ENCODE results near the gene ZNRF3.
A peak's percentile ranks its signal among the peaks of the same experiment; 100 is the strongest.
"Not testable (repeated sequence)": the region's sequence is repeated elsewhere in the genome, so short reads cannot be mapped to it uniquely, and the experiment has no call there.

Gene ZNRF3

DNA sequence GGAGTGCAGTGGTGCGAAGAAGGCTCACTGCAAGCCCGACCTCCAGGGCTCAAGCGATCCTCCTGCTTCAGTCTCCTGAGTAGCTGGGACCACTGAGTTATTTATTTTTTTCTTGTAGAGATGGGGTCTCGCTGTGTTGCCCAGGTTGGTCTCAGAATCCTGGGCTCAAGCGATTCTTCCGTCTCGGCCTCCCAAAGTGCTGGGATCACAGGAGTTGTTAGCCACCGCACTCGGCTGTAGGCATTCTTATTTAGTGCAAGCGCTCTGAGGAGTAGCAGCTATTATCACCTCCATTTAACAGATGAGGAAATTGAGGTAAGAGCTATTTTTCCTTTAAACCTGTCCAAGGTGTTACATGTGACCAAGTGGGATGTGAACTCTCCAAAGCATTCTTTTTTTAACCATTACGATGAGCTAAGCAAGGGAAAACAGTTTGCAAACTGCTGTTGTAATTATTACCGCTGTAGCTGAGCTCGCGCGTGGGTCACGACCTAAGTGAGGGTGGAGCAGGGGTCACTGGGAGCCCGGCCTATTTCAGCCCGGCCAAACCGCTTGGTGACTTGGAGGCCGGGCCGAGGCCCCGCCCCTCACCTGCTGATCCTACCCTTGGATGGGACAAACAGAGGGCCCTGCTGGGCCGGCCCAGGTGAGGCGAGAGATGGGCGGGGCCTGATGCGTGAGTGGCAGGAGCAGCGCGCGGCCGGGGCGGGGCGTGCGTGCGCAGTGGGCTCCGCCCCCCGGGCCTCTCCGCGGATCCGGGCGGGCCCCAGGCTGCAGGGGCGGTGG lies 189.0 kb downstream of the ZNRF3 start:
- peak; percentile 69 to 86 (median 73) for DNase-seq

DNA sequence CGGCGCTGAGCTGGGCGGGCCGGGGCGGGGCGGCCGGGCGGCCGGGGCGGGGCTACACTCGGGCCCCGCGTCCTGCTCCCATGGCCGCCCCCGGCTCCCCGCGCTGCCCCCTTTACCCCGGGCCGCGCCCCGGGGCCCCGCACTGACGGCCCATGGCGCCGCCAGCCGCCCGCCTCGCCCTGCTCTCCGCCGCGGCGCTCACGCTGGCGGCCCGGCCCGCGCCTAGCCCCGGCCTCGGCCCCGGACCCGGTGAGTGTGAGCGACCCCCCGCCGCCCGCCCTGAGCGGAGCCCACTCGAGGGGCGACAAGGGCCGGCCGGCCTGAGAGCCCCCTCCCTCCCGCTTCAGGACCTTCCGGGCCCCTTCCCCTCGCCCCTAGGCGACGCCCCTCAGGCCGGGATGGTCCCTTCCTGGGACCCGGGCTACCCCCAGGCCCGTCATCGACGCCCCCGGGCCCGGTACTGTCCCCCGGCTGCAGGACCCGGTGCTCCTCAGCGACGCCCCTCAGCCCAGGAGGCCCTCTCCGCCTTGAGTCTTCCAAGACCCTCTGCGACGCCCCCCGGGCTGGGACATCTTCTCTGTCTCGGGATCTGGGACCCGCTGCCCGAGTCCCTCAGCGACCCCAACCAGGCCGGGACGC lies 189.7 kb downstream of the ZNRF3 start, which contains the start of gene KREMEN1:
Gene KREMEN1, plus strand, starts transcription at position 57 of the 639 bp plus-strand sequence. Its CDS starts 96 bp downstream, at position 153.
- DNase-seq = no peak

DNA sequence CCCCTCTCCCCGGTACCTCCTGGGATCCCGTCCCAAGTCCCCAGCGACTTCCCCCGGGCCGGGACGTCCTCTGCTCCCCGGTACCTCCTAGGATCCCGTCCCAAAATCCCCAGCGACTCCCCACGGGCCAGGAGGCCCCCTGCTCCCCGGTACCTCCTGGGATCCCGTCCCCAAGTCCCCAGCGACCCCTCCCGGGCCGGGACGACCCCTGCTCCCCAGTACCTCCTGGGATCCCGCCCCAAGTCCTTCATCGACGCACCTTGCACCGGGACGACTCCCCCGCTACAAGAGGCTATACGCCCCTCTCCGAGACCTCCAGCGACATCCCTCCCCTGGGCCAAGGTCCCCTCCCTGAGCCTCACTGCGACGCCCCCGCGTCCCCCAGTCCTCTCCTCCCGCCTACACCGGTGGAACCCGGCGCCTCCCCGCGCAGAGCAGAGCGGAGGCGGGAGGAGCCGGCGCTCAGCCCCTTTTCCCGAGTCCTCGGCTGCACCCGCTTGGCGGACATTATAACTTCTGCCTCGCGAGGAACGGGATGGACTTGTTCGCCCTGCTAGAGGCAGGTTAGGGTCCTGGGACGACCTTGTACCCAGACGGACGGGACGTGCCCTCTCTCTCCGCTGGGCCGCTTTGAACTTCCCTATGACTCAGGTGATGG lies 190.4 kb downstream of the ZNRF3 start:
- DNase-seq = no peak

DNA sequence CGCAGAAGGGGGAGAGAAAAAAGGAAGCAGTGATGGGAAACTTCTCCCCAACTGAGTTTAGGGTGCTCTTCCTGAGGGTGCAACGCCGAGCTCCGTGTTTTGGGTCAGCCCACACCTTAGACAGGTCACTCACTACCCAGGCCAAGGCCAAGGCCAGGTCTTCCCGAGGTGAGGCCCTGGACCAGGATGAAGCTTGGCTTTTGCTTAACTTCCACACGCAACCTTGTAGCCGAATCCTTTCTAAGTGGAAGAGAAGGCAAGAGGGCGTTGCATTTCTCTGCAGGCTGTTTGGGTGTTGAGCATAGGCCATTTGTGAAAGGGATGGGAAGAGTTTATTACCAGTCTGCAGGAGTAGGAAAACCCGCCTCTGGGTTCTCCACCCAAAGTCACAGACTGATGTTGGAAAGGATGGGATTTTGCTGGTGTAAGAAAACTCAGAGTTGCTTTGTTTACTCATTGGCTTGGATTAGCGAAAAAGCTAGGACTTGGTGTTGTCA lies 191.0 kb downstream of the ZNRF3 start:
- DNase-seq = no peak

DNA sequence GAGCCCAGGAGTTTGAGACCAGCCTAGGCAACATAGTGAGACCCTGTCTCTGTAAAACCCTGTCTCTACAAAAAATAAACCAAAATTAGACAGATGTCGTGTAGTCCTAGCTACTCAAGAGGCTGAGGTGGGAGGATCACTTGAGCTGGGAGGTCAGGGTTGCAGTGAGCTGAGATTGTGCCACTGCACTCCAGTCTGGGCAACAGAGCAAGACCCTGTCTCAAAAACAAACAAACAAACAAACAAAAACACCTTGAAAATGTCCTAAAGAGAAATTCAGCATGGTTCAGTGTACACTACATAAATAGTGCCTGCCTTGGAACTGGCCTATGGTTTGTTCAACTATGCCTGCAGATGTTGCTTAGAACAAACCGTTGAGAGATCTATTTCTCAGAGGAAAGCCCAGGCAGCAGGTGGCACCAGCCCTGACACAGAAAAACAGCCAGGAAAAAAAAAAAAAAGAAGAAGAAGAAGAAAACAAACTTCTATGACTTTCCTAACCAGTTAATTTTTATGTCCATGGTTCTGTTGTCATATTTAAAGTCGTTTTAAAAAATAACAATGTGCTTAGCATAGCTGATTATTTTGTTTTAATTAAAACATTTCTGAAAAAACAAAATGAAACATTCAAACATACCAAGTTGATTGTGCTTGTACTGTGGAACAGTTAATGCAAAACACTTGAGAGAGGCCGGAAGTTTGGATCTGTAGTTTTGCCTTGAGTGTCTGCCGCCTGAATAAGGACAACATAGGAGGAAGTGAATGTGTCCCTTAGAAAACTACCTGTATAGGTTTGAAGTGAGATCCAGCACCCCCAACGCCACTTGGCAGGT lies 194.9 kb downstream of the ZNRF3 start:
- DNase-seq = no peak

DNA sequence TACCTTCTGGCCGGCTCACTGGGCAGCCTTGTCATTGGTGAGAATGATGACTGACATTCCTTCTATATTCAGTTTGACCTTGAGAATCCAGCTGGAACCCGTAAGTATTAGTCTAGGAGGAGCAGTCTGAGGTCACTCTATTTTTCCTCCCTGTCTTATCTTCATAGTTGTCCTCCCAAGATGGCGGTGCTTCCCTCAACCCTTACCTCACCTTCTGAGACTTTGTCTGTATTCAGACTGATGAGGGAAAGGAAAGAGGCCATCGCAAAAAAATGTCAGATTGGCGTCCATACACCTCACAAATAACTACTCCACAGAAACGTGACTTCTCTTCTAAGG lies 195.5 kb downstream of the ZNRF3 start:
- DNase-seq = no peak

DNA sequence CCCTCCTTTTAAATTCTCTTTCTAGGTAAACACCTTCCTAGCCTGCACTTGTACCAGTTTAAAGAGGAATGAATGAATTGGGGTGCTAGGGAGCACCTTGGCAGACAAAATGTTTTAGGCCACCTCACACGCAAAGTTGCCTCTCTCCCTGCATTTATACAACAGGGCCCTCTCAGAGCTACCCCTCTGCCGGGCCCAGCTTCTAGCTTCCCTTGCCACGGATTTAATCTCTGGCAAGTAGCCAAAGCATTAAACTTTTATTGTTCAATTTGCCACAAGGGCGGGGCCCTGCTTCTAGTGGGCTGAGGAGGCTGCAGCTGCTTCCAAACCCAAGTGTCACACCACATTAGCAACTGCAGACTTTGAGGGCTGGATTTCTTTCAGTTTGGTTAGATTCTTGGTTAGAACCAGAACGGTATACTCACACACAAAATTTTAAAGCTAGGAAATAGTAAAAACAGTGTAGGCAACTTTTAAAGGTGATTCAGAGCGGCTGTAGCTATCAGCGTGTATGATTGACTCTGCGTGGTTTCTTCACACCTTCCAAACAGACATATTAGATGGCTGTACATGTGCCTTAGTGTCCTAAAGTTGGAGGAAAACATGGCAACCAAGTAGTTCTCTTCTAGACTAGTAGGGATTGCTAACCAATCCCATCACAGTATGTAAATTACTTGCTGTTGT lies 196.0 kb downstream of the ZNRF3 start:
- DNase-seq = peak in 1 of 5 experiments; percentile 23

DNA sequence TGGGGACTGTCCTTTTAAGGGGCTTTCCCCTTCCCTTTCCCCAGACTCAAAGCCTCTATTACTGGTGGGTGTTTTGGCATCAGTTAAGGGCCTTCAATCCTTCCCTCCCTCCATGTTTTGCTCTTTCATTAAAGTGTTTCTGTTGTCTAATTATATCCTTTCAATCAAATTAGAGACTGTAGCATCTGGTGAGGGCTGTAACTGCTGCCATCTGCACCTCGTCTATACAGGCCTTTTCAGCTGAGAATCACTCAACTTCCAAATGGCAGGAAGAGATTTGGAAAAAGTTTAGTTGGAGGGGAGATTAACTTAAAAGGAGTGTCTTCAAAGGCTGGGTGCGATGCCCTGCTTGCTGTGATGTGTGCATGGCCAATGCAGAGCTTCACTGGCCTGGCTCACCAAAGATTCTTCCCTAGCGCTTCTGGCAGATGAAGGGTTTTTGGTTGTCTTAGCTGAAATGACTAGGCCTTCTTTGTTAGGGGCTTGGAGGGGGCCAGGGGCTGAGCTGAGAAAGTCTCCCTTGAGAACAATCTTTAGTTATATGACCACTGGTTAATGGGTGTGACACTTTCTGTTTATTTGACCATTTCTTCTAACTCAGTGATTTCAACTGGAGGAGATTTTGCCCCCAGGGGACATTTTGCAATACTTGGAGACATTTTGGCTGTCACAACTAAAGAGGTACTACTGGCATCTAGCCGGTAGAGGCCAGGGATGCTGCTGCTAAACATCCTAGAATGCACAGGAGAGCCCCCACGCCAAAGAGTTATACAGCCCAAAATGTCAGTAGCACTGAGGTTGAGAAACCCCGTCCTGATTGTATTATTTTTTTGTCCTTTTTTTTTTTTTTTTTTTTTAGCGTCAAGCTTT lies 197.0 kb downstream of the ZNRF3 start:
- no peak for DNase-seq

DNA sequence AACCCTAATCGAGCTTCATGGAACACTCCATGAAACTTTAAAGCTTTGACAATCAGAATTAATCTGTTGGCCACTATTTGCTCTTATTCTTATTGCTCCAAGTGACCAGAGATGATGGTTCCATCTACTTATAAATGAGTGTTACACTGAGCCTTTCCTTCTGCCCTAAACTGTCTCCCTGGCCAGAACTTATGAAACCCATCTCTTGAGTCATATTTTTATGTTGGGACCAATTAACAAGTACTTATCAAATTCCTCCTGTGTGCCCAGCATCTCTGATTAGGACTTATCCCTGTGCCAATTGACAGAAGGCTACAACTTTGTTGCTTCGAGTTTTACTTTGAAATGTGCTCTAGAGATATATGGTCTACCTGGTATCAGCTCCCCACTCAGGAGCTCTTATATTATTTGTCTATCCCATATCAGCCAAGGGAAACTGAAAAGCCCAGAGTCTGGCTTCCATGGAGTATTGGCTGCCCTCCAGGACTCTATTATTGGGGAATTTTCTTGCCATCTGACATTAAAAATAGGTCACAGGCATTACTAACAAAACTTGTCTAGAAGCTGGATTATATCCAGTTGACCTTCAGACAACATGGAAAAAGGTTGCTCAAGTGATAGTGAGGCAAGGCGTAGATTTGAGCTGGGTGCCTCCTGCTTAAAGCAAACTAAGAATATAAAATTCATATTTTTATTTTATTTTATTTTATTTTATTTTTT lies 198.3 kb downstream of the ZNRF3 start:
- no peak for DNase-seq

DNA sequence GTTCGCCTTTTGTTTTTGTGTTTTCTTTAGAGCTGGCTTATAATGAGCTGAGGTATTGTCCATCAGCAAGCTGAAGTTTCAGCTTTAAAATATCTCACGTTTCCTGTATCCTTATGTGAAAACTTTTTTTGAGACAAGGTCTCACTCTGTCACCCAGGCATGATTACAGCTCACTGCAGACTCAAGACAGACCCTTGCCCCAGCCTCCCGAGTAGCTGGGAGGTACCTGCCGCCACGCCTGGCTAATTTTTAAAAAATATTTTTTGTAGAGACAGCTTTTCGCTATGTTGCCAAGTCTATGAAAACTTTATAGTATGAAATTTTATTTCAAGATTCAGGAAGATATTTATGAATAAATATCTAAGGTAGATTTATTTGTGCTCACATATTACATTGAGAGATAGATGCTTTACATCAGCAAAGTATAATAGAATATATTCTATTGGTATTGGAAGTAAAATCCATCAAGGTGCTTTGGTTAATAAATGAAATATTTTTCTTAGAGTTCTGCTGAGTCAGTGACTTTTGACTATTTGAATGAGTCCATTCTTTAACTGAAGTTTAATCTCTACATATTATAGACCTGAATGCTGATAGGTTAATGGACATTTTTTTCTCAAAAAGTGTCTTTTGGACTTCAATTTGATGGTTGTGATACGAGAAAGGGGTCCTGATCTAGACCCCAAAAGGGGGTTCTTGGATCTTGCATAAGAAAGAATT lies 199.6 kb downstream of the ZNRF3 start:
- no peak for DNase-seq

DNA sequence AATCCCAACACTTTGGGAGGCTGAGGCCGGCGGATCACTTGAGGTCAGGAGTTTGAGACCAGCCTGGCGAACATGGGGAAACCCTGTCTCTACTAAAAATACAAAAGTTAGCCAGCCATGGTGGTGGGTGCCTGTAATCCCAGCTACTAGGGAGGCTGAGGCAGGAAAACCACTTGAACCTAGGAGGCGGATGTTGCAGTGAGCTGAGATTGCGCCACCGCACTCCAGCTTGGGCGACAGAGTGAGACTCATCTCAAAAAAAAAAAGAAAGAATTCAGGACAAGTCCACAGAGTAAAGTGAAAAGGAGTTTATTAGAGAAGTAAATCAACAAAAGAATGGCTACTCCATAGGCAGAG lies 200.2 kb downstream of the ZNRF3 start:
- not testable (repeated sequence) for DNase-seq

DNA sequence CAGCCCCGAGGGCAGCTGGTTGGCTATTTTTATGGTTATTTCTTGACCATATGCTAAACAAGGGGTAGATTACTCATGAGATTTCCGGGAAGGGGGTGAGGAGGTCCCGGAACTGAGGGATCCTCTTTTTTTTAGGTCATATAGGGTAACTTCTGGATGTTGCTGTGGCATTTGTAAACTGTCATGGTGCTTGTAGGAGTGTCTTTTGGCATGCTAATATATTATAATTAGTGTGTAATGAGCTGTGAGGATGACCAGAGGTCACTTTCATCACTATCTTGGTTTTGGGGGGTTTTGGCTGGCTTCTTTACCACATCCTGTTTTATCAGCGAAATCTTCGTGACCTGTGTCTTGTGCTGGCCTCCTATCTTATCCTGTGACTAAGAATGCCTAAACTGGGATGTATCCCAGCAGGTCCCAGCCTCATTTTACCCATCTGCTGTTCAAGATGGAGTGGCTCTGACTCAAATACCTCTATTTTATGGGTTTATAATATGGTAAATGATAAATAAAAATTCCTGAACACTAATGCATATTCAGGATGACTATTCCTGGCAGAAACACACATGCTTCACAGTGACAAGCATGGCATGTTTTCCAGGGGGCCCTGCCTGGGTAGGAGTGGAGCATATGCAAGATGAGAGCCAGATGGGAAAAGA lies 200.7 kb downstream of the ZNRF3 start:
- DNase-seq = no peak

DNA sequence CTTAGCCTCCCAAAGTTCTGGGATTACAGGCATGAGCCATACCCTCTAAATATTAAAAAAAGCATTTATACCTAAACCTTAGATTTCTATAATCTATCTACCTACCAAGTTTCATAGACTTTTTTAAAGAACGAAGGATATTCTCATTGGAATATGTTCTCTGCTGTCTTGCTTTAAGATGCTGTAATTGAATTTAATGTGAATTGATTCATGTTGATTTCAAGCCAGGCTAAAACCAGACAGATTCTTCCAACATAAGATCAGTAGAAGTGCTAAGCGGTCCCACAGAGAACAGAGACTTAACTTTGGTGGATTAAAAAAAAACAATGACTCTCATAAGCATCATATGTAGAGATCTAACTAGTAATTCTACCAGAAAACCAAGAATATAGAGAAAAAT lies 203.6 kb downstream of the ZNRF3 start:
- DNase-seq = no peak

DNA sequence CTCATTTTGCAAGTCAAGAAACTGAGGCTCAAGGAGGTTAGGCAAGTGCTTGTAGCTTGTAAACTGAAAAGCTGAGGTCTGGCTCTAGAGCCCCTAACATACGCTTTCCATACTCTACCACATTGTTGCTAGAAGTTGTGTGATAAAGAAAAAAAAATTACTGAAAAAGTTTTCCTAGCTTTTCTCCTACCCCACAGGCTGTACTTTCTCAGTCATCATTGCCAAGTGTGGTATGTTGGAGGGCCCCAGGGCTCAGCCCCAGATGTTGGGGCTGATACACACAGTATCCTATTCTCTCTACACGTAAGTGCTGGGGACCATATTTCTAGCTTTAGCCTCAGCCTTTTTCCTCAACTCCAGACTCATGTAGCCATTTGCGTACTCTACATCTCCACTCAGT lies 205.4 kb downstream of the ZNRF3 start:
- DNase-seq = no peak

DNA sequence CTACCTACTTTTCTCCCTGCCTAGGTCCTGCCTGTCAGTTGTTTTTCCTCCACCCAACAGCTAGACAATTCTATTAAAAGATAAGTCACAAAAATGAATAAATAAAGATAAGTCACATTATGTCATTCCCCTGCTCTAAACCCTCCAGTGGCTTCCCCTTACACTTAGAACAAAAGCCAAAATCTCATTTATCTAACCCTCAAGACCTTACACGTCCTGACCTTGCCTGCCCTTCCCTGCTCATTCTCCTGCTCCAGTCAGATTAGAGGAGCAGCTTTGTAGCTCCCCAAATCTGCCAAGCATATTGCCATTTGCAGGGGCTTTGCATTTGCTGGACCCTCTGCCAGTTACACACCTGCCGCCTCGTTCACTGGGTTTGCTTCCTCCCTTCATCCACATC lies 206.1 kb downstream of the ZNRF3 start:
- DNase-seq = no peak

DNA sequence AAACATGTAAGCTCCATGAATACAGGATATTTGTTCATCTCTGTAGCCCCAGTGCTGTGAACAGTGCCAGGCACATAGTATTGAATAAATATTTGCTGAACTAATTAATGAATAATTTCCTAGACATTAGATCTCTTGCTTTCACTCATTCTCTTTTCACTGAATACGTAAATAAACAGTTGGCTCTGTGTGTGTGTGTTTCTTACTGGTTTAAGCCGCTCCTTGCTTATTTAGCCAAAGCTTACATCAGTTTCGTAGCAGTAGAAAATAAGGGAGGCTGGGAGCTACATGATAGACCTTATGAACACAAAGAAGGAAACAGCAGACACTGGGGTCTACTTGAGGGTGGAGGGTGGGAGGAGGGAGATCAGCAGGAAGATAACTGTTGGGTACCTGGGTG lies 206.7 kb downstream of the ZNRF3 start:
- no peak for DNase-seq

DNA sequence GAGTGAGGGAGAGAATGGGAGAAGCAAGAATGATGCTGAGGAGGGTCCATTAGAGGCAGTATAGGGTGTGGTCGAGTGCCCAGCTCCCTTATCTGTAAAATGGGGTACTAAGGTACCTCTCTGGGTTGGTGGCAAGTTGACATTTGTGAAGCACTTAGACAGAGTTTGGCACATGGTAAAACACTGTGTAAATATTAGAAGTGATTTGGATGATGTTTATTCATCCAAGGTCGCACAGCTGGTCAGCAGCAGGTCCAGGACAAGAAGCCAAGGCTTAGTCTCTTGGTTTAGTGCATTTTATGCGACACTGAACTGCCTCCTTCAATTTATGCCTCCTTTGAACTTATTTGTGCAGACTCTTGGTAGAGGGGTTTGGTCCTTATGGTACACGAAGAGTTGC lies 208.9 kb downstream of the ZNRF3 start:
- DNase-seq = no peak

DNA sequence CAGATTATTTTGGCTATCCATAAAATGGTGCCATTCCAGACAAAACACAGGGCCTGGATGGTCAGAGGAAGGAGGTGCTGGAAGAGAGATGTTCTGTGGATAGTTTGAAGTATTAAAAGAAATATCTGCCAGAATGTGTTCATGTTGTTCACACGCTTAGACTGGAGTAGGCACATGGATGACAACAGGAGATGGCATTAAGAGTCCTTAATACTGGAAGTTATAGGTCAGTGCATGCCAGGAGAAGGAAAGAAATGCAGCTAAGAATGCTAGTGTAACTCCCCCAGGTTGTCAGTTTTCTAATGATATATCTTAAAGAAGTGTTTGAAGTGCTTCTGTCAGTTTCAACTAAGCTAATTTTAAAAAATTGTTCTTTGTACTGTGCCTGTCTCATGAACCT lies 209.7 kb downstream of the ZNRF3 start:
- no peak for DNase-seq

Data from T-helper 2 cell (primary cell).